NCI-H510A (cell line): ENCODE results near the gene ZNF202.
A peak's percentile ranks its signal among the peaks of the same experiment; 100 is the strongest.
"Not testable (repeated sequence)": the region's sequence is repeated elsewhere in the genome, so short reads cannot be mapped to it uniquely, and the experiment has no call there.

Source experiments
- DNase-seq: peaks from one replicate; lab custom pipeline; 2025; lab: John Stamatoyannopoulos, UW

The ZNF202 gene

GRCh38 chr11:123740787-123741158 is 687 bp downstream of the ZNF202 start:
- no peak for DNase-seq

DNA sequence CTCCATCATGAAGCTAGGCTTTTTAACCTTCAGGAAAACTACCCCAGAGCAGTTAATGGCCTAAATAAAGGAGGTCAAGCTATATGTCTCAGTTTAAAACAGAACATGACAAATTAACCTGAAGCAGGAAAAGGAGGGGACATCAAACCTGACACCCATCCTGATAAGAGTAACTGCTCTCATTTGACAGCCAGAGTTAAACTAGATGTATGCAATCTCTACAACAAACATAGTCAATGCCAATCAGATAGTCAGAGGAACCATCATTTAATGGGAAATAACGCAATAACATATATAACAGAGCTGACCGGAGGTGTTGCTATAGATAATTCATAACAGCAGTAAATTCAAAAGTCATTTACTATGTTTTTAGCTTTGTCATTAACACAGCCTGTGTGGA is 3.1 kb downstream of the ZNF202 start:
- DNase-seq, result no peak

DNA sequence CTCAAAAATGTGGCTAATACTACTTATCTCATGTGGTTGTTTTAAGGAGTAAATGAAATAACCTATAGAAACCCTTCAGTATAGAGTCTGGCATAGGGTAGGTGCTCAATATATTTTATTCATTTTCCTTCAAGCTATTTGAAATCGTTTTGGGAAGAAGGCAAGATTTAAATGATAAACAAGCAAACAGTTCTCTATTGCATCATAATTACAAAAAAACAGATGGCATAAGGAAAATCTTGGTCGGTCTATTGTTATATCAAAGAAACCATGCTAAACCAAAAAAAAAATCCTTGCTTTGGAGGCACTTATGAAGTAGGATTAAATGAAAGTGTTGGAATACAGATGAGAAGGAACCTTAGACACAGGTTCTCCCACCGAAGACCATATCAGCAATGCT is 4.7 kb downstream of the ZNF202 start:
- DNase-seq, result no peak

DNA sequence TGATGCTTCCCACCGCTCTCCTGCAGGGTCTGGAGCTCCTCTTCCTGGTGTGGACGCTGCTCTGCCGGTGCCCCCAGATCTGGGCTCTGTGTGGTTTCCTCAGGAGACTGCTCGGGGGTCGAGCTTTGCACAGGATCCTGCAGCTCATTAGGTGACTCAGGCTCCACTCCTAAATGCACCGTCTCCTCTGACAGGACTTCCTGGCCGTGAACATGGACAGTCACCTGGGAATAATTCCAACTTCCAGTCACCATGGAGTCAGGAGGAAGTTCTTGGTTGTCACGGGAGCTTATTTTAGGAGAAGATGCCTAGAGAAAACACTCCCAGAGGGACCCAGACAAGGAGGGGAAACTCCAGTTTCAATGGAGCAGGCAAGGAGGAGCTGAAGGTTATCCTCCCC is 11.9 kb downstream of the ZNF202 start:
- DNase-seq, result no peak

GRCh38 chr11:123725995-123726655 is 15.3 kb downstream of the ZNF202 start:
- DNase-seq, result no peak

GRCh38 chr11:123719452-123719851 is 22.0 kb downstream of the ZNF202 start:
- no peak for DNase-seq

DNA sequence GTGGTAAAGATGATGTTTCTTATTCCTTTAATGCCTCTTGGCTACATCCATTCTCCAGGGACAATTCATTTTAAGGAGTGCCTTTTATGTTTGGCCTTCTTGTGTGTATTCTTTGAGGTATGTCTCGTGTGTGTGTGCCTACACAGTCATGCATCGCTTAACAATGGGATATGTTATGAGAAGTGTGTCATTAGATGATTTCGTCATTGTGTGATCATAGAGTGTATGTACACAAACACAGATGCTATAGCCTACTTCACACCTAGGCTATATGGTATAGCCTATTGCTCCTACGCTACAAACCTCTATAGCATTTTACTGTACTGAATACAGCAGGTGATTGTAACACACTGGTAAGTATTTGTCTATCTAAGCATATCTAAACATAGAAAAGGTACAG is 23.0 kb downstream of the ZNF202 start:
- DNase-seq, result no peak

DNA sequence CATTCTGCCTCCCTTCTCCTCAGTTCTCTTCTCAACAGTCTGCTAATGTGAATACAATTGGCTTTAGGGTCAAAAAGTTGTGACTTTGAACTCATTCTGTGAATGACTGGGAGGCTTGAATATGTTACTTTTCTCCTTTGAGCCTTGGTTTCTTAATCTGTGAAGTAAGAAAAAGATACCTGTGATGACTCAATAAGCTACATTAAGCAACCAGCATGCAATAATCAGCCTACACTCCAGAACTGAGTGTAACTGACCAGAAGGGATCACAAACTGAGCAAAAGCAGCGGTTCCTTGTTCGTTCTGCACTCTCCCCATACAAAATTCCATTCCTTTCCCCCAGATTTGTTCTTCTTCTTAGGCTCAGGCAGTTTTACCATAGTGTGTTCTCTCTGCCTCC is 23.4 kb downstream of the ZNF202 start:
- DNase-seq, result no peak

DNA sequence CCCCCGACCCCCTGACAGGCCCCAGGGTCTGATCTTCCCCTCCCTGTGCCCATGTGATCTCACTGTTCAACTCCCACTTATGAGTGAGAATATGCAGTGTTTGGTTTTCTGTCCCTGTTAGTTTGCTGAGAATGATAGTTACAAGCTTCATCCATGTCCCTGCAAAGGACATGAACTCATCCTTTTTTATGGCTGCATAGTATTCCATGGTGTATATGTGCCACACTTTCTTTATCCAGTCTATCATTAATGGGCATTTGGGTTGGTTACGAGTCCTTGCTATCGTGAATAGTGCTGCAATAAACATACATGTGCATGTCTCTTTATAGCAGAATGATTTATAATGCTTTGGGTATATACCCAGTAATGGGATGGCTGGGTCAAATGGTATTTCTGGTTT is 28.8 kb downstream of the ZNF202 start:
- DNase-seq, result not testable (repeated sequence)

GRCh38 chr11:123707606-123708205 is 33.8 kb downstream of the ZNF202 start:
- DNase-seq, result peak; percentile 3

DNA sequence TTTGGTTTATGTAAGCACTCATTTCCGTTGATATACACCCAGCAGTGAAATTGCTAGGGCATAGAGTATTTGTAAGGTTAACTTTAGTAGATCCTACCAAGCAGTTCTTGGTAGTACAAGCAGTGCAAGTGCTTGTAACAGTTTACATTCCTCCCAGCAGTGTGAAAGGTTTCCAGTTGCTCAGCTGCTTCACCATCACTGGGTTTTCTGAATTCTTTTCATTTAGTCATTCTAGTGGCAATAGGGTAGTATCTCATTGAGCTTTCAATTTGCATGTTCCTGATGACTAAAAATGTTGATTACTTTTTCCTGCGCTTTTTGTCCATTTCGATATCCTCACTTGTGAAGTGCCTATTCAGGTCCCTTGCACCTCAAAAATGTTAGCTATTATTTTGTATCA is 34.3 kb downstream of the ZNF202 start:
- no peak for DNase-seq

- no peak for DNase-seq
Observed at GRCh38 chr11:123704341-123704740, 37.1 kb downstream of the ZNF202 start.

DNA sequence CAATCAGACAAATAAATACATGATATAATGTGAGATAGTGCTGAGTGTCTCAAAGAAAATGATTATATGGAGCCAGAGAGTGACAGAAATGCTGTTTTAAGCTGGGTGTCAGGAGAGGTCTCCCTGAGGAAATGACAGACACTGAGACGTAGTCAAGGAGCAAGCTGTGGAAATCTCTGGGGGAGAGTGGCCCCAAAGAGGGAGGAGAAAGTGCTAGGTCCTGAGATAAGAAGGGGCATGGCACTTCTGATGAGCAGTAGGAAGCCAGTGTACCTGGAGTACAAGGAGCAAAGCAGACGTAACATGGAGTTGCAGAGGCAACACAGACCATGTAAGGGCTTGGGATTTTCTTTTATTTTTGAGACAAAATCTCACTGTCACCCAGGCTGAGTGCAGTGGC is 38.8 kb downstream of the ZNF202 start:
- no peak for DNase-seq

GRCh38 chr11:123702139-123702538 is 39.3 kb downstream of the ZNF202 start:
- DNase-seq, result no peak

- no peak for DNase-seq
Observed at GRCh38 chr11:123700772-123701171, 40.7 kb downstream of the ZNF202 start.

DNA sequence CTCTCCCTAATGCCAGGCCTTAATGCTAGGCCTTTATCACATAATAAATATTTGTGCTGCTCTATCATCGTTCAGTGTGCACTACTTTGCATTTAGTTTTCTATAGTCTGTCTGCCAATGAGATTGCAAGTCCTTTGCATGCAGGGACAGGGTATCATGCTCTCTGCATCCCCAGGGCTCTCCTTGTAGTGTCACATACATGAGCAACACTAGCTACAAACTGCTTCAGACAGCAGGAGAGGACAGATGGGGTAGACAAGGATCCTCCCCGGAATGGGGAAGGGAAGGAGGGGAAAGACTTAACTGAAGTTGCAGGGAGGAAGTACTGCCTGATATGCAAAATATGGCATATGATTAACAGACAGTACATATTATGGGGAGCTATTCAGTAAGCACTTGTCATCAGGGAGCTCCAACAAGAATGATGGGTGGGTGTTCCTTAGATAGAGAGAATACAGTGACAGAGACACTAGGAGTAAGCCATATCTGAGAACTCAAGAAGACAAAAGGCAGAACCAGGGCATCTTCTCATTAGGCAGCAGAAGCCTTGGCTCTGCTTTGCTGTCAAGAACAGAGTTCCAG is 42.8 kb downstream of the ZNF202 start:
- no peak for DNase-seq

DNA sequence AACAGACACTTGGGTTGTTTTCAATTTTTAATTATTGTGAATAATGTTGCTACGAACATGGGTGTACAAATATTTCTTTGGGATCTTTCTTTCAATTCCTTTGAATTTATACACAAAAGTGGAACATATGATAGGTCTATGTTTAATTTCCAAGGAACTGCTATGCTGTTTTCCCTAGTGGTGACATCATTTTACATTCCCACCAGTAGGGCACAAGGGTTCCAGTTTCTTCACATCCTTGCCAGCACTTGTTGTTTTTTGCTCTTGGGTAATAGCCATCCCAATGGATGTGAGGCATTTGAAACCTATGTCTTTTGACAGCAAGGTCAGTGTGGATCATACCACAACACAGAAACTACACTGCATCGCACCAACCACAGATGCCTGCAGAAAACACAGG is 45.3 kb downstream of the ZNF202 start:
- no peak for DNase-seq

DNA sequence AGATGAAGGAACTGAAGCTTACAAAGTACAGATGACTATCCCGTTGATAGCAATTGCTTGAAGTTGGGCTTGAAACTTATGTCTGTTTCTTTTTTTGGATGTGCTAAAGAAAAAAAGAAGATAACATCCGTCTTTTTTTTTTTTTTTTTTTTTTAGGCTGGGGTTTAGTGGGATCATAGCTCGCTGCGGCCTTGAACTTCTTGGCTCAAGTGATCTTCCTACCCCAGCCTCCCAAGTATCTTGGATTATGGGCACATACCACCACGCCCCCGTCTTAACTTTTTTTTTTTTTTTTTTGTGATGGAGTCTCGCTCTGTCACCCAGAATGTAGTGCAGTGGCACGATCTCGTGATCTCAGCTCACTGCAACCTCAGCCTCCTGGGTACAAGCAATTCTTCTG is 46.2 kb downstream of the ZNF202 start:
- DNase-seq, result no peak

- DNase-seq, result no peak
Observed at GRCh38 chr11:123694551-123694950, 46.9 kb downstream of the ZNF202 start.

DNA sequence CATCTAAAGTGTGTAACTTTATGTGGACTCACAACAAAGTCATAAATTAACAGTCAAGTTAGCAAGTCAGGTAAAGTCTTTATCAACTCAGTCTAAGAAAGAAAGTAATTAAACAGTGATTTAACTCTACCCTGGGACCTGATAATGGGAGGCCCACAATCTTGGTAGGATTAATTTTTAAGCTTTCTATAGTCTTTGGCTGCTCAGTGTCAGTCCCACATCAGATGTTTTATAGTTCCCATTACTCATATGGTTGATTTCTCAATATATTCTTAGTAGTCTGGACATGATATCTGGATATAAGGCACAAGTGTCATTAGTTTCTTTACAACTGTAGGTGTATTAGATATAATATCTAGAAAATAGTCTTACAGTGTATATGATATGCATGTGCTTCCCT is 48.5 kb downstream of the ZNF202 start:
- no peak for DNase-seq

DNA sequence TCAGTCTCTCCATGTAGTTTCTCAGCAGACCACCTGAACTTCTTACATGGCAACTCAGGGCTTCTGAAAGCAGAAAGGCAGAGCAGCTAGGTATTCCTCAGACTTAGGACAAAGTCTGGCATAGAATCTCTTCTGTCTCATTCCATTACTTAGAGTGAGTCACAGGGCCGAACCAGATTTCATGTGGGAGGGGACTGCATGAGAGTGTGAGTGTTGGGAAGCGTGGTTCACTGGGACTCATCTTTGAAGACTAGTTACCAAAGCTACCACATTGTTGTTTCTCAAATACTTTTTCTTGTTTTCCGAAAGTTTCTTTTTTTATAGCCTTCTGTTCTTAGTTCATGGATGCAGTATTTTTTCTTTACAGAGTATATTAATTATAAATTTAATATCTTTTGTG is 51.0 kb downstream of the ZNF202 start:
- DNase-seq, result no peak

DNA sequence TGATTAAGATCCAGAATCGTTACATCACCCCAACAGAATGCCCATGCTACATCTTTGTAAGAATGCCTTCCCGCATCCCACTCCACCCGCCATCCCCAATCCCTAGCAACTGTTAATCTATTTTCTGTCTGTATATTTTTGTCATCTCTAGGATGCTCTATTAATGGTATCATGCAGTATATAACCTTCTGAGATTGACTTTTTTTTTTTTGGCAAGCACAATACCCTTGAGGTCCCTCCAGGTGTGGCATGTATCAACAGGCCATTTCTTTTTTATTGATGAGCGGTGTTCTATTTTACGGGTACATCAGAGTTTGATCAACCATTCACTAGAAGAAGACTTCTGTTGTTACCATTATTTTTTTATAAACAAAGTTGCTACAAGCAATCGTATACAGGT is 56.9 kb downstream of the ZNF202 start:
- no peak for DNase-seq

DNA sequence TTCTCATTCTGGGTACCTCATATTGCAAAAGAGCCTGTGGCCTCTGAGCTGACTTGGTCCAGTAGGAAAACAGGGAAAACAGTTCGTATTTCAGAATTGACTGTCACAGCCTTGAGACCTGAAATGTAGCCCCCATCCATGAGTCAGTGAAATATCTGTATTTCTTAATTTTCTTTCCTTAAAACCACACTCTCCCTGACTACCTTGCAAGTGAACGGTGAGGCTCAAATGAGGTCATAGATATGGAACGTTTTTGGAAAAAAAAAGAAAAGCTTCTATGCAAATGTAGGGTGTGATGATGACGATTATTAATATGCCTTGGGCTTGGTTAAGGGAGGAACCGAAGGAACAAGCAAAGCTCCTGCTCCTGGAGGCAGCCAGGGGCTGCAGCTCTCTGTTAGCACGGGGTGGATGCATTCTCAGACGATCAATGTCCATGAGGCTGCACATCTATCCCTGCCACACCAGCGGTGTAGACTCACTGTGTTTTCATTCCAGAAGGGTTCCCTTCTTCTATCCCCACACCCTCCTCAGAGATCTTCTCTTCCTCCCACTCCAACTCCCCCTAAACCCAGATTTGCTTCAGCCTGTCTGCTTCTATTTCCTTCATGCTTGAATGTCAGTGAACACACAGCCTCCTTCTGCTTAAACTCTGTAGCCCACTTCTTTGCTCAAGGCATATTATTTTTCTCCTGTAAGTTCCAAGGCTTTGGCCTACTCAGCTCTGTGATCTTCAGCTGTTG is 57.9 kb downstream of the ZNF202 start:
- DNase-seq, result no peak
